DMS153 treated with DMSO at 0.1 percent for 48 hours (cell line): ENCODE data around the gene WWOX.

Experiments
- DNase-seq: peaks from one replicate; lab custom pipeline; 2025; ENCODE audit not compliant: unreplicated experiment; lab: John Stamatoyannopoulos, UW

WWOX gene

GRCh38 chr16:78485917-78486257 is 386.4 kb downstream of the WWOX start:
- DNase-seq, result no peak

- no peak for DNase-seq
Measured at GRCh38 chr16:78487471-78487870, 388.0 kb downstream of the WWOX start.

GRCh38 chr16:78489072-78489471 is 389.6 kb downstream of the WWOX start:
- DNase-seq, result no peak

GRCh38 chr16:78489631-78490030 is 390.2 kb downstream of the WWOX start:
- no peak for DNase-seq

- DNase-seq, result no peak
Measured at GRCh38 chr16:78490431-78490830, 391.0 kb downstream of the WWOX start.

GRCh38 chr16:78490847-78491246 is 391.4 kb downstream of the WWOX start:
- no peak for DNase-seq

GRCh38 chr16:78493573-78493972 is 394.1 kb downstream of the WWOX start:
- no peak for DNase-seq

- no peak for DNase-seq
Measured at GRCh38 chr16:78494105-78494504, 394.7 kb downstream of the WWOX start.

- no peak for DNase-seq
Measured at GRCh38 chr16:78494674-78495073, 395.2 kb downstream of the WWOX start.

- DNase-seq, result no peak
Measured at GRCh38 chr16:78496189-78496588, 396.7 kb downstream of the WWOX start.

- DNase-seq, result no peak
Measured at GRCh38 chr16:78499399-78499798, 399.9 kb downstream of the WWOX start.

GRCh38 chr16:78500659-78501270 is 401.3 kb downstream of the WWOX start:
- DNase-seq, result no peak

- no peak for DNase-seq
Measured at GRCh38 chr16:78501744-78502143, 402.3 kb downstream of the WWOX start.

GRCh38 chr16:78502812-78503350 is 403.4 kb downstream of the WWOX start:
- no peak for DNase-seq

GRCh38 chr16:78503602-78504001 is 404.1 kb downstream of the WWOX start:
- peak; percentile 52 for DNase-seq

- no peak for DNase-seq
Measured at GRCh38 chr16:78504401-78504851, 405.0 kb downstream of the WWOX start.

GRCh38 chr16:78505036-78505435 is 405.6 kb downstream of the WWOX start:
- no peak for DNase-seq

GRCh38 chr16:78505544-78506366 is 406.3 kb downstream of the WWOX start:
- no peak for DNase-seq

- no peak for DNase-seq
Measured at GRCh38 chr16:78506367-78507193, 407.1 kb downstream of the WWOX start.

- DNase-seq, result no peak
Measured at GRCh38 chr16:78507576-78507975, 408.1 kb downstream of the WWOX start.

GRCh38 chr16:78509965-78510364 is 410.5 kb downstream of the WWOX start:
- no peak for DNase-seq
